Measurements from ENCODE around the gene PSD2. TPM values are rescaled to one million over a fixed set of nuclear protein-coding genes. Genes with fewer than 3 reads are reported as not detected.

Gene PSD2
- total and polyA plus RNA-seq, 10 of the 15 experiments (the other 5 are each of a cell fraction or from before 2014, with no cell fraction given) = 0.02 to 0.14 (median 0.03) TPM; not detected in 5

- SMC1A ChIA-PET (ENCODE audit: uncharacterized antibody, unreplicated experiment) = interaction anchor here (0.7 to 2.1 kb wide), 4 partner anchors 70 to 138 kb away, joined by 3 to 8 read pairs (median 4); no protein-coding TSS in a partner anchor
- H3K36me3 ChIP-seq (ENCODE audit: control insufficient read depth in 2 of 2, insufficient read depth in 2 of 2, low read length in 1 of 2) = no peaks in the 10 kb centered on the region
- H3K4me3 ChIP-seq = no peak overlapping the region
- BruUV-seq (replicated peaks) = no TSS peak
- RAD21 ChIA-PET (ENCODE audit: unreplicated experiment) = interaction anchor here (0.6 to 2.2 kb wide), 3 partner anchors 137 to 307 kb away, joined by 3 to 5 read pairs (median 3); no protein-coding TSS in a partner anchor
- H3K9ac ChIP-seq (ENCODE audit: control insufficient read depth, insufficient read depth, low read length) = no peak overlapping the region
- POLR2A ChIA-PET = no interaction called here
- intact Hi-C loops (cut with micrococcal nuclease; ENCODE audit: unreplicated experiment) (no loop called here), in situ Hi-C loops (cut with MboI) (no loop called here)
- no peak for ATAC-seq
- no peaks in the 10 kb centered on the region for H3K27me3 ChIP-seq (replicated peaks in 1 of 2; ENCODE audit: control insufficient read depth in 2 of 2, insufficient read depth in 2 of 2, low read length in 1 of 2)
- CTCF ChIA-PET = interaction anchor here (0.5 to 10.1 kb wide), 8 partner anchors 9 to 239 kb away, joined by 3 to 291 read pairs (median 3); no protein-coding TSS in a partner anchor
- FAIRE-seq = no peak
- peaks cover 7% of the 10 kb centered on the region; the same call in 1 of the 2 replicates for H3K4me1 ChIP-seq (ENCODE audit: control insufficient read depth, insufficient read depth, low read length)
- no peak overlapping the region for H3K27ac ChIP-seq (ENCODE audit: control insufficient read depth, insufficient read depth)
- H2AFZ ChIP-seq (ENCODE audit: control insufficient read depth, low read depth, low read length) = no peak overlapping the region
- no peaks in the 10 kb centered on the region for H3K79me2 ChIP-seq (ENCODE audit: control insufficient read depth, insufficient read depth, low read length)
- H4K20me1 ChIP-seq (ENCODE audit: control insufficient read depth, insufficient read depth) = no peaks in the 10 kb centered on the region; the same call in 1 of the 2 replicates
- DNase-seq (ENCODE audit: low read depth, low spot score) = no peak
- WGBS (ENCODE audit: insufficient coverage, insufficient replicate concordance, low lambda C conversion rate, missing lambda C conversion rate) = 22% methylated on average over 2 of the region's 2 CpGs
- H3K4me2 ChIP-seq (ENCODE audit: control insufficient read depth, insufficient read depth) = no peak overlapping the region
- H3K9me3 ChIP-seq (replicated peaks; ENCODE audit: control insufficient read depth, insufficient read depth, low read length) = no peaks in the 10 kb centered on the region
- TF ChIP-seq CREM (IDR thresholded peaks at IDR 0.05; ENCODE audit: low read depth) = no peak
- no peak for TF ChIP-seq EP300 (IDR thresholded peaks at IDR 0.05; ENCODE audit: borderline replicate concordance in 1 of 2, control insufficient read depth in 1 of 2, low read depth in 2 of 2, low read length in 2 of 2)
- no peak for TF ChIP-seq EED (IDR thresholded peaks at IDR 0.05; ENCODE audit: low read depth)
- TF ChIP-seq SRF (IDR thresholded peaks at IDR 0.05; ENCODE audit: low read depth in 2 of 2, low read length in 2 of 2) = no peak
- no peak for TF ChIP-seq NRF1 (conservative IDR thresholded peaks at IDR 0.05; ENCODE audit: low read depth, low read length)
- no peak for TF ChIP-seq RUNX3 (IDR thresholded peaks at IDR 0.05; ENCODE audit: low read length)
- TF ChIP-seq MEF2B (IDR thresholded peaks at IDR 0.05; ENCODE audit: partially characterized antibody, poor library complexity, severe bottlenecking) = no peak
- TF ChIP-seq IKZF1 (conservative IDR thresholded peaks at IDR 0.05) = no peak
- TF ChIP-seq POLR2AphosphoS2 (IDR thresholded peaks at IDR 0.05; ENCODE audit: low read depth, low read length) = no peak
- no peak for TF ChIP-seq SKIL (IDR thresholded peaks at IDR 0.05; ENCODE audit: low read depth, poor library complexity, severe bottlenecking)
- no peak for TF ChIP-seq CUX1 (IDR thresholded peaks at IDR 0.05; ENCODE audit: insufficient replicate concordance, low read depth, low read length)
- TF ChIP-seq PAX8 (IDR thresholded peaks at IDR 0.05) = no peak
- TF ChIP-seq POLR2AphosphoS5 (IDR thresholded peaks at IDR 0.05; ENCODE audit: low read length) = no peak
- TF ChIP-seq HDAC6 (IDR thresholded peaks at IDR 0.05; ENCODE audit: unreplicated experiment) = no peak
- TF ChIP-seq NR2C2 (IDR thresholded peaks at IDR 0.05; ENCODE audit: borderline replicate concordance, control insufficient read depth, insufficient read length, low read depth) = no peak
- no peak for TF ChIP-seq MYB (IDR thresholded peaks at IDR 0.05; ENCODE audit: borderline replicate concordance, low read depth, low read length)
Observed at GRCh38 chr5:139770722-139771121, 24.9 kb upstream of the PSD2 start.

All from GM12878 (cell line).